Measurements from ENCODE around the gene FIBP.

The FIBP gene

DNA sequence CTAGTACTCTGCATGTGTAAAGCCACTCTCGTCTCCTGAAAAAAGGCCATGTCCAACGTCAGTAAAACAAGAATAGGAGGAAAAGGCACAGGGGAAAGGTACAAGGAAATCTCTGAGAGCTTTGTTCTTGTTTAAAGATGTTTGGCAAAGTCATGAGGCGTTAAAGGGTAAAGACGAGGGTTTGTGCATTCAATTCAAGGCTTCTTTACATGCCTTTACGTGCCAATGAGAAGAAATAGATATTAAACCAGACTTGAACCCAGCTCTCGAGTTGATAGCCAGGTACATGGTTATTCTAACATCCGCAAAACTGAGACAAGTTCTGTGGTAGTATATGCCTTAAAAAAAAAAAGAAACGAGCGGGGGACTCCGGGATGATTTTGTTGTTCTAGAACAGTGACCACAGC is 29.6 kb downstream of the FIBP start:
- DNase-seq (ENCODE audit: low read depth): no peak
- peak overlapping the region; percentile 83 for H3K4me3 ChIP-seq (ENCODE audit: low read depth, low read length)
- no peak for TF ChIP-seq CTCF (IDR thresholded peaks at IDR 0.05; ENCODE audit: low read depth, low read length, missing control alignments)

GRCh38 chr11:65857853-65858680 is 30.2 kb downstream of the FIBP start, which contains the start of gene CFL1:
CFL1 (minus strand) TSS chr11:65858180; CDS start chr11:65858099, 81 bp downstream.
- peak within 1 kb of the TSS; percentile 83 for H3K4me3 ChIP-seq (ENCODE audit: low read depth, low read length)
- no peak for TF ChIP-seq CTCF (IDR thresholded peaks at IDR 0.05; ENCODE audit: low read depth, low read length, missing control alignments)
- peak; percentile 90 for DNase-seq (ENCODE audit: low read depth)

DNA sequence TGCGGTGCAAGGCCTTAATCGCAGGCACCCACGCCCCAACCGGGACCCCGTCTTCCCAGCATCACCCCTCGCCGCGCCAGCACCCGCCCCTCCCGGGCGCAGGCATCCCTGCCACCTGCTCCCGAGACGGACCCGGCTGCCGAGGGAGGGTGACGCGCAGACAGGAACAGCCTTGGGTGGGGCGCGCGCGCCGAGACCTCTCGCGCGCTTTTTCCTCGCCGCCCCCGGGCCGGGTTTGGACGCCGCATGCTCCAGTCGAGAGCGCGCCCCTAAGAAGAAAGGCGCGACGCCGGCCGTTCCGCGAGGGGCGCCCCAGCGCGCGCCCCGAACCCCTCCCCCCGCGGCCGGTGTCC is 30.8 kb downstream of the FIBP start:
- no peak for DNase-seq (ENCODE audit: low read depth)
- TF ChIP-seq CTCF (IDR thresholded peaks at IDR 0.05; ENCODE audit: low read depth, low read length, missing control alignments): no peak
- H3K4me3 ChIP-seq (ENCODE audit: low read depth, low read length): peak overlapping the region; percentile 81

DNA sequence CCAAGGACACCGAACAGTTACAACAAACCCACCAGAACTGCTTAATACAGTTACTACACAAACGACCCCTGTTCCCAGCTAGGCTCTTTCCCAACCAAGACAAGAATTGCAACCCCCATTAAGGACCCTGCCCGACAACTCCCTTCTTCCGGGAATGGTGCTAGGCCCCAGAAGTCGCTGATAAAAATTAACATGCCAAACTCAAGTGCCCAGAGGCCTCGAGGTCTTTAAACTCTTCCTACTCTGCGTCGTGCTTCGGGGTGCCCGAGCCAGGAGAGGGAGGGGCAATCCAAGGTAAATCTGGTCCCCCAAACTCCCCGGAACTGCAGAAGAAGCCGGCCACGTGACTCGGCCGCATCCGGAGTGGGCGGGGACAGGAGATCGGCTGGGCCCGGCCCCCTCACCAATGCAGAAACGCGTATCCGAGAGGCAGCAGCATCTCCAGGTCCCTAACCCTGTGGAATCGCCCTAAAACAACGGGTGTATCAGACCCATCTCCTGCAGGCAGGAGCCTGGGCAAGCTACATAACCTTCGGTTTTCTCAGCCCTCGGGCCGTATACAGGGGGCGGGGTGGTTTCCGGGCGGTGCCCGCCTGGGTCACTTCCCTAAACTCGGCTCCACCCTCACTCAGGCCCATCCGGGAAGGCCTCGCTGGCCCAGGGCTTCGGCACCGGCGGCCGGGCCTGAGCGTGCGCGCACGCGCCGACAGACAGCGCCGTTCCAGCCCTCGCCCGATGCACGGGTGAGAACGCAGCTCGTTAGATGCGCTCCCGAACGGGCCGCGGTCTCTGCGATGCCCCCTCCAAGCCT is 31.4 kb downstream of the FIBP start:
- TF ChIP-seq CTCF (IDR thresholded peaks at IDR 0.05; ENCODE audit: low read depth, low read length, missing control alignments): no peak
- H3K4me3 ChIP-seq (ENCODE audit: low read depth, low read length): peak overlapping the region; percentile 81
- no peak for DNase-seq (ENCODE audit: low read depth)

- DNase-seq (ENCODE audit: low read depth): no peak
- TF ChIP-seq CTCF (IDR thresholded peaks at IDR 0.05; ENCODE audit: low read depth, low read length, missing control alignments): no peak
- H3K4me3 ChIP-seq (ENCODE audit: low read depth, low read length): peak overlapping the region; percentile 81
Measured at GRCh38 chr11:65855927-65856363, 32.3 kb downstream of the FIBP start.

DNA sequence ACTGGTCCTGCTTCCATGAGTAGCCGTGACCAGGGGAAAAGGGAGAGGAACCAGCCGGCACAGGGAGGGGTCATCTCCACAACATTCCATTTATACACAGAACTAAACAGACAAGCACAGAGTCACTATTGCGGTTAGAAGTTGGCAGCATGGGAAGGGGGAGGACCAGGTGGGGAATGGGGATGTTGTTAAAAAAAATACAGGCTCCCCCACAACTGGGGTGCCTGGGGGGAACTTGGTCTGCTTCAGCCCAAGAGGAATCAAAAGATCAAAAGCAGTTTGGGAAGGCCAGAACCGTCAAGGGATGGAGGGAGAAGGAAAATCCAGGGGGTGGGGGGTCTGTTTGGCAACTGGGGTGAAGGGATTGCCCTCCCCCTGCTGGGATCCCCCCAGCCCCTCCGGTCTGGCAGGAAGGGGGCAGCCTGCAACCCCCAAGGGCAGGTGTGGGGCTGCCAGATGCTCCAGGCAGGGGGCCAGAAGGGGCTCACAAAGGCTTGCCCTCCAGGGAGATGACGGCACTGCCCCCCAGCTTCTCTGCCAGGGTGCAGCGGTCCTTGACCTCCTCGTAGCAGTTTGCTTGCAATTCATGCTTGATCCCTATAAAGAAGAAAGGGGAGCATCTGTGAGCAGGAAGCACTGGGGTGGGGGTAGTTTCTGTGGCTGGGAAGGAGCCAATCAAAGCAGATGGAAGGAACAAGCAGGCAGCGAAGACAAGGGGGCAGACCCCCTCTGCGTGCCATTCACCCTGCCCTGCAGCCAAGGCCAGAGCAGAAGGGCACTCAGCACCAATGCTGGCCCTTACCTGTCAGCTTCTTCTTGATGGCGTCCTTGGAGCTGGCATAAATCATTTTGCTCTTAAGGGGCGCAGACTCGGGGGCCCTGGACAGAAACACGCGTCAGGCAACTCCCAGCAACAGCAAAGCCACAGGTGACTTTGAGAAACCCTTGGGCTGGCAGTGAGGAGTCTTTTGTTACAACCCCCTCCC is 33.1 kb downstream of the FIBP start:
- TF ChIP-seq CTCF (IDR thresholded peaks at IDR 0.05; ENCODE audit: low read depth, low read length, missing control alignments): no peak
- DNase-seq (ENCODE audit: low read depth): no peak
- no peak overlapping the region for H3K4me3 ChIP-seq (ENCODE audit: low read depth, low read length)
